A673 (cell line): ENCODE data around the gene USP12. TPM values are rescaled to one million over a fixed set of nuclear protein-coding genes. Genes with fewer than 3 reads are reported as not detected.
"Not testable (repeated sequence)": the region's sequence is repeated elsewhere in the genome, so short reads cannot be mapped to it uniquely, and the experiment has no call there.

Source experiments
- BruUV-seq: library from RNA; stranded (reverse); fragments of 400-500 nt; replicated peaks from 2 replicates; lab custom pipeline; 2021; lab: Mats Ljungman, UMichigan
- CTCF ChIA-PET: fragments of 300-600 bp; sonication (Branson Sonifier 250); formaldehyde crosslinking; loops from one replicate; lab custom pipeline; 2022; ENCODE audit warnings: antibody characterized with exemption; lab: Charles Lee
- POLR2A ChIA-PET: fragments of 300-600 bp; sonication (Branson Sonifier 250); formaldehyde crosslinking; loops from one replicate; lab custom pipeline; 2022; ENCODE audit warnings: antibody characterized with exemption; ENCODE audit not compliant: low non-redundant PET; lab: Charles Lee
- DNase-seq: peaks from one replicate; pipeline ENCODE4 v3.0.0-alpha.2; 2015; ENCODE audit warnings: low spot score
- H3K27ac ChIP-seq: fragments of 200-600 bp; sonication (generic); 2 replicates; pipeline ENCODE4 v1.5.1; 2016; ENCODE audit warnings: mixed run types, low read depth, mild to moderate bottlenecking, mixed read lengths, antibody characterized with exemption, low read length; ENCODE audit not compliant: poor library complexity, severe bottlenecking
- H3K27me3 ChIP-seq: fragments of 200-600 bp; sonication (generic); replicated peaks from 2 replicates; pipeline ENCODE4 v1.6.1; 2017; ENCODE audit warnings: mixed run types, low read depth, mild to moderate bottlenecking, mixed read lengths, antibody characterized with exemption, low read length; ENCODE audit not compliant: insufficient read depth, poor library complexity
- H3K36me3 ChIP-seq: fragments of 200-600 bp; sonication (generic); 2 replicates; pipeline ENCODE4 v1.6.1; 2016; ENCODE audit warnings: mixed run types, mild to moderate bottlenecking, mixed read lengths, antibody characterized with exemption, low read length; ENCODE audit not compliant: insufficient read depth, poor library complexity, severe bottlenecking
- H3K4me1 ChIP-seq: fragments of 200-600 bp; sonication (generic); 2 replicates; pipeline ENCODE4 v1.6.1; 2017; ENCODE audit warnings: mixed run types, mild to moderate bottlenecking, mixed read lengths, antibody characterized with exemption, low read length; ENCODE audit not compliant: insufficient read depth, poor library complexity, severe bottlenecking
- H3K4me3 ChIP-seq: fragments of 200-600 bp; sonication (generic); 2 replicates; pipeline ENCODE4 v1.5.1; 2016; ENCODE audit warnings: low read depth, mixed run types, mild to moderate bottlenecking, mixed read lengths, low read length; ENCODE audit not compliant: poor library complexity, severe bottlenecking
- H3K9me3 ChIP-seq: fragments of 200-600 bp; sonication (generic); 2 replicates; pipeline ENCODE4 v1.6.1; 2016; ENCODE audit warnings: mixed run types, low read depth, mild to moderate bottlenecking, mixed read lengths, antibody characterized with exemption, low read length; ENCODE audit not compliant: poor library complexity, severe bottlenecking
- CTCF ChIP-seq: fragments of 300-800, 200-600 bp; sonication (generic); conservative IDR thresholded peaks from 2 replicates; pipeline ENCODE4 v1.5.1; 2017; ENCODE audit warnings: low read depth, mild to moderate bottlenecking, antibody characterized with exemption, low read length, moderate library complexity, mixed read lengths
- EZH2 ChIP-seq: fragments of 200-600 bp; sonication (generic); IDR thresholded peaks from 2 replicates; pipeline ENCODE4 v1.6.1; 2017; ENCODE audit warnings: borderline replicate concordance, low read depth, mild to moderate bottlenecking, mixed read lengths, antibody characterized with exemption, low read length; ENCODE audit not compliant: poor library complexity, severe bottlenecking
- intact Hi-C: fragments of 100-400 bp; cut with micrococcal nuclease; formaldehyde crosslinking; loops from one replicate; pipeline ENCODE4 v1.10.0; 2022; ENCODE audit not compliant: unreplicated experiment
- total RNA-seq: library from RNA; stranded (reverse); gene quantifications from 2 replicates; pipeline ENCODE4 v1.2.3, GENCODE V29; 2021

The USP12 gene
- total RNA-seq, 1 experiment from 2014 or later = 16.6 TPM

- DNase-seq = no peak
- ChIA-PET POLR2A (no interaction called here), CTCF (no interaction called here)
- no peaks in the 10 kb centered on the region for H3K27me3 ChIP-seq
- TF ChIP-seq EZH2 (no peak), CTCF (no peak)
- H3K9me3 ChIP-seq = no peaks in the 10 kb centered on the region
- H3K36me3 ChIP-seq = no peaks in the 10 kb centered on the region
- H3K4me3 ChIP-seq = no peak overlapping the region
- no peaks in the 10 kb centered on the region for H3K4me1 ChIP-seq
- no peak overlapping the region for H3K27ac ChIP-seq
- intact Hi-C loops = no loop called here
- no TSS peak for BruUV-seq
These were observed 21.4 kb upstream of the USP12 start for GRCh38 chr13:27192973-27193372.

DNA sequence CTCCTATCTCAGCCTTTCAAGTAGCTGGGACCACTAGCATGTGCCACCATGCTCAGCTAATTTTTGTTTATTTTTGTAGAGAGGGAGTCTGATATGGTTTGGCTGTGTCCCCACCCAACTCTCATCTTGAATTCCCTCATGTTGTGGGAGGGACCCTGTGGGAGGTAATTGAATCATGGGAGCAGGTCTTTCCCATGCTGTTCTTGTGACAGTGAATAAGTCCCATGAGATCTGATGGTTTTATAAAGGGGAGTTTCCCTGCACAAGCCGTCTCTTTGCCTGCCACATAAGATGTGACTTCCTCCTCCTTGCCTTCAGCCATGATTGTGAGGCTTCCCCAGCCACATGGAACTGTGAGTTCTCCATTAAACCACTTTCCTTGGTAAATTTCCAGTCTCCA, 20.8 kb upstream of the USP12 start:
- H3K36me3 ChIP-seq, POLR2A ChIA-PET, H3K27ac ChIP-seq, H3K4me3 ChIP-seq, intact Hi-C loops, H3K27me3 ChIP-seq, H3K4me1 ChIP-seq, H3K9me3 ChIP-seq, CTCF ChIA-PET, DNase-seq, BruUV-seq: not testable (repeated sequence)

GRCh38 chr13:27189192-27189591, 17.6 kb upstream of the USP12 start:
- ChIA-PET POLR2A (no interaction called here), CTCF (no interaction called here)
- Histone ChIP-seq H3K4me1 (no peaks in the 10 kb centered on the region), H3K36me3 (no peaks in the 10 kb centered on the region), H3K27ac (no peak overlapping the region), H3K9me3 (no peaks in the 10 kb centered on the region), H3K27me3 (no peaks in the 10 kb centered on the region), H3K4me3 (no peak overlapping the region)
- intact Hi-C loops = no loop called here
- no peak for TF ChIP-seq CTCF
- TF ChIP-seq EZH2 = no peak
- no TSS peak for BruUV-seq
- no peak for DNase-seq

DNA sequence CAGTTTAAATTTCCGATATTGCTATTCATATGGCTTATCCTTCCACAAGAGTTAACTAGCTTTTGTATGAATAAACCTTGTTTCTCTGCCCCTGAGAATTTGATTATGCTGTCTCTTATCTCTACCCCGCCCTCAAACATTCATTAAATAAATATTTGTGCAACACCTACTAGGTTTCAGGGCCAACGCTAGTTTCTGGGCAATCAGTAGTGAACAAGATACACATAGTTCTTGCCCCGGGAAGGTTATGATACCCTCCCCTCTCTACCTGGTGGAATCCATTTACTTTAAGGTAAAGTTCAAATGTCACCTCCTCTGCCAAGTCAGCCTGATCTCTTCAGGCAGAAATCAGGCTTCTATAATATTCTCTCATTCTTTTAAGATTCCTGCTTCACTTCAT, 16.6 kb upstream of the USP12 start:
- intact Hi-C loops = no loop called here
- CTCF ChIA-PET = no interaction called here
- TF ChIP-seq CTCF = no peak
- no peak for TF ChIP-seq EZH2
- no peak for DNase-seq
- Histone ChIP-seq H3K4me1 (no peaks in the 10 kb centered on the region), H3K9me3 (no peaks in the 10 kb centered on the region), H3K27ac (no peak overlapping the region), H3K27me3 (no peaks in the 10 kb centered on the region), H3K36me3 (no peaks in the 10 kb centered on the region), H3K4me3 (no peak overlapping the region)
- POLR2A ChIA-PET = no interaction called here
- BruUV-seq = no TSS peak
